ENCODE data around the gene SLC13A2.

DNA sequence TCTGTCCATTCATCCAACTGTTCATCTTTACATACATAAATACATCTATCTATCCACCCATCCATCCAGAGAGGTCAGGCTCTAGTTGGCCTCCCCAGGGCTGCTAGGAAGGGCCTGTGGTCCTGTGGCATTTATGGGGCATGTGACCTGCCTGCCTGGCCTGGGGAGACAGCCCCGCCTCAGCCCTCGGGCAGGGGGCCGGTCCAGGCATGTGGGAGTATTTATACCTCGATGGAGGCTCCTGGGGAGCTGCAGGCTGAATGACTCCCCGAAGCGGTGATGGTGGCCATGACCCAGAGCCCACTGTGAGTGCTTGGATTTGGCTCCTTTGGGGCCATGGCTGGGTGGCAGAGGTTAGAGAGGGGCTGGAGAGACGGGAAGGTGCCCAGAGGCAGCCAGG lies 40.0 kb downstream of the SLC13A2 start:
- TF ChIP-seq POLR2A (IDR thresholded peaks at IDR 0.05), result no peak
- TF ChIP-seq, protein P1, sequence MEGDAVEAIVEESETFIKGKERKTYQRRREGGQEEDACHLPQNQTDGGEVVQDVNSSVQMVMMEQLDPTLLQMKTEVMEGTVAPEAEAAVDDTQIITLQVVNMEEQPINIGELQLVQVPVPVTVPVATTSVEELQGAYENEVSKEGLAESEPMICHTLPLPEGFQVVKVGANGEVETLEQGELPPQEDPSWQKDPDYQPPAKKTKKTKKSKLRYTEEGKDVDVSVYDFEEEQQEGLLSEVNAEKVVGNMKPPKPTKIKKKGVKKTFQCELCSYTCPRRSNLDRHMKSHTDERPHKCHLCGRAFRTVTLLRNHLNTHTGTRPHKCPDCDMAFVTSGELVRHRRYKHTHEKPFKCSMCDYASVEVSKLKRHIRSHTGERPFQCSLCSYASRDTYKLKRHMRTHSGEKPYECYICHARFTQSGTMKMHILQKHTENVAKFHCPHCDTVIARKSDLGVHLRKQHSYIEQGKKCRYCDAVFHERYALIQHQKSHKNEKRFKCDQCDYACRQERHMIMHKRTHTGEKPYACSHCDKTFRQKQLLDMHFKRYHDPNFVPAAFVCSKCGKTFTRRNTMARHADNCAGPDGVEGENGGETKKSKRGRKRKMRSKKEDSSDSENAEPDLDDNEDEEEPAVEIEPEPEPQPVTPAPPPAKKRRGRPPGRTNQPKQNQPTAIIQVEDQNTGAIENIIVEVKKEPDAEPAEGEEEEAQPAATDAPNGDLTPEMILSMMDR (IDR thresholded peaks at IDR 0.05), result no peak

All from body of pancreas (tissue), 4 donors.